Measurements from ENCODE around the gene CPTP.

Gene CPTP

DNA sequence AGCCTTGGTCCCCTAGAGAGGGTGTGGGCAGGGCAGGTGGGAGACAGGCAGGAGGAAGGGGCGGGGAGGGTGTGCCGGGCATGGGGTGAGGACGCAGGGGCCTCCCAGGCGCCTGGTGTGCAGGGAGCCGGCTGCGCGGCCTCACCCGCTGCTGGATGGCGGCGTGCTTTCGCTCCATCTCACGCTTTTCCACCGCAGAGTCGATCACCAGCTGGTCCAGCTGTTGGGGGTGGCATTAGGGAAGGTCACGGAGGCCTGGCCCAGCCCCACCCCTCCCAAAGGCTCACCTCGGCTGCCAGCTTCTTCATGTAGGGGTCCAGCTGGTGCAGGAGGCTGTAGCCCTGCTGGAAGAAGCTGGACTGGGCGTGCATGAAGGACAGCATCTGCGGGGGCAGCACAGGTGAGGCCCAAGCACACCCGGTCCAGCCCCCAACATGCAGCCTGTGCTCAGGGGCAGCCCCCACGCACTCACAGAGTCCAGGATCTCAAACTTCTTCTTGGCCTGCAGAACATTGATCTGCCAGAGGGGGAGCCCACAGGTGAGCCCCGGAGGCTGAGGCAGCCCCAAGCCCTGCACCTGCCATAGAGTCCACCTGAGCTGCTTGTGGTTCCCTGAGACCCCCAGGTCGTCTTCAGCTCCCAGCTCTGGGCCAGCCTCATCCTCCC, 24.8 kb upstream of the CPTP start:
- H3K4me3 ChIP-seq (ENCODE audit: low read depth, low read length) = no peak overlapping the region
- TF ChIP-seq MAX (IDR thresholded peaks at IDR 0.05; ENCODE audit: low read depth, low read length) (no peak), POLR2A (IDR thresholded peaks at IDR 0.05; ENCODE audit: extremely low read depth, insufficient read length) (no peak), CTCF (IDR thresholded peaks at IDR 0.05; ENCODE audit: low read depth, low read length) (no peak)
- no peak for DNase-seq (ENCODE audit: low read depth)

DNA sequence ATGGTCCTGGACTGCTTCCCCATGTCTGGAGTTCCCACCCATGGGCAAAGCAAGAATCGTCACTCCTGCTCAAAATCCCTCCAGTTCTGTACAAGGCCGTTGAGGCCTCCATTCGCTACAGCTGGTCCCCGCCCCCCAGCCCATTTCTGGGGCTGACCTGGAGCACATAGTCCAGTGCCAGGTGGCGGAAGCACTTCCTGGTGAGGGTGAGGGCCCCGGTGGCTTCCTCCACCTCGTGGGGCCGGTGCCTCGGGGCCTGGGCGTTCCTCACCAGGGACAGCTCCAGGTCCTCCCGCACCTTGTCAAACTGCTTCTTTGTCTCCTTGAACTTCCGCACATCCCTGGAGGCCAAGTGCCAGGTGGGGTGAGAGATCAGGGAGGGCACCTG, 24.3 kb upstream of the CPTP start:
- TF ChIP-seq CTCF (IDR thresholded peaks at IDR 0.05; ENCODE audit: low read depth, low read length) (no peak), MAX (IDR thresholded peaks at IDR 0.05; ENCODE audit: low read depth, low read length) (no peak)

GRCh38 chr1:1302006-1302430, 22.6 kb upstream of the CPTP start:
- H3K4me3 ChIP-seq (ENCODE audit: low read depth, low read length) = no peak overlapping the region
- TF ChIP-seq CTCF (IDR thresholded peaks at IDR 0.05; ENCODE audit: low read depth, low read length) = peak; percentile 58
- no peak for TF ChIP-seq POLR2A (IDR thresholded peaks at IDR 0.05; ENCODE audit: extremely low read depth, insufficient read length)
- DNase-seq (ENCODE audit: low read depth) = no peak

More for the DNA sequence above, 24.3 kb upstream of the CPTP start:
- H3K4me3 ChIP-seq (ENCODE audit: low read depth, low read length) = no peak overlapping the region
- no peak for DNase-seq (ENCODE audit: low read depth)

GRCh38 chr1:1302951-1303509, 21.6 kb upstream of the CPTP start:
- DNase-seq (ENCODE audit: low read depth) = no peak
- no peak for TF ChIP-seq MAX (IDR thresholded peaks at IDR 0.05; ENCODE audit: low read depth, low read length)
- no peak for TF ChIP-seq CTCF (IDR thresholded peaks at IDR 0.05; ENCODE audit: low read depth, low read length)
- no peak for TF ChIP-seq MYC (IDR thresholded peaks at IDR 0.05; ENCODE audit: low read depth, low read length)
- TF ChIP-seq POLR2A (IDR thresholded peaks at IDR 0.05; ENCODE audit: extremely low read depth, insufficient read length) = no peak
- no peak overlapping the region for H3K4me3 ChIP-seq (ENCODE audit: low read depth, low read length)

DNA sequence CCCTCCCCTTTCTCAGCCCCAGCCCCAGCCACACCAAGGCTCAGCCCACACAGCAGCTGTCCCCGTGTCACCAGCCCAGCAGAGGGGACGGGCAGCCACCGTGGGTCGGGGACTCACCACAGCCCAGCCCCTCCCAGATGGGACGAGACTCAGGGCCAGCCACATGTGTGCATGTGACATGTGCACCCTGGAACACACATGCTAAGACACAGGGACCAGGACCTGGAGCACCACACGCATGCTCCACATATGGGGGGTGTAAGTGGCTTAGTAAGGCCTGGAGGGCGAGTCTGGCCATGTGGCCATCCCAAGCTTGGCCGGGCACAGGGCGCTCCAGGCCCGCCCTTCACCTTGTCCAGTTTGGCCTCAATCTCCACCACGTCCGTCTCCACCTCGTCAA, 20.9 kb upstream of the CPTP start:
- no peak for DNase-seq (ENCODE audit: low read depth)
- no peak for TF ChIP-seq CTCF (IDR thresholded peaks at IDR 0.05; ENCODE audit: low read depth, low read length)
- TF ChIP-seq MYC (IDR thresholded peaks at IDR 0.05; ENCODE audit: low read depth, low read length) = no peak
- TF ChIP-seq POLR2A (IDR thresholded peaks at IDR 0.05; ENCODE audit: extremely low read depth, insufficient read length) = no peak
- TF ChIP-seq MAX (IDR thresholded peaks at IDR 0.05; ENCODE audit: low read depth, low read length) = no peak
- no peak overlapping the region for H3K4me3 ChIP-seq (ENCODE audit: low read depth, low read length)
